ENCODE results near the gene TSSK6.

TSSK6 gene

DNA sequence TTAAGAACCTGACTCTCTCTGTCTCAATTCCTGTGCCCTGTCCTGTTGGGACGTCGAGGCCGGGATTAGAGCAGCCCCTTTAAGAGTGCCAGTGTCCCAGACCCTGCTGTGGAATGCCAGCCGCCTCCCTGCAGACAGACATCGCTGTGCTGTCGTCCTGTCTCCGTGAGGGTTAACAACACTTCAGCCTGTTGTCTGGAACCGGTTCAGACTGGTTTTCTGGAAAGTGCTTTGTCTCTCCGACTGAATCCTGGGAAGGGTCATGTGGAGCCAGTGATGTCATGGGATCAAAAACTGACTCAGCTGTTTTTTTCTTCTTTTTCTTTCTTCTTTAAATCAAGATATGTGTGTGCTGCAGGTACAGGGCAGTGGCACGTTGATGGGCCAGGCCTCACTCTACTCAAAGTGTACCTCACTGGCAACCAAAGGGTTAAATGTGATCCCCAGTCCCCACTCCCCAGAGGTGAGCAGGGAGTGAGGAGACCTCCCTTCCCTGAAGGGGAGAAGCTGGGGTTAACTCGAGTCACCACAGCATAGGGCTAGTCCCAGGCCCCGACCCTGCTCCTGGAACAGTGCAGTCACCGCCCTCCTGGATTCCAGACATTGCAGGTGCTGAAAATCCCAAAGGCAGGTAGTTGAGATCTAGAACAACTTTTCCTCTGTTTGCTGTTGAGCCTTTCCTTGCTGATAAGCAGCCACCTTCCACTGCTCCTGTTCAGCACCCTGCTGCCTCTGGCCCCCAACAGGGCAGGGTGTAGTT lies 50.8 kb downstream of the TSSK6 start:
- no peak for DNase-seq (ENCODE audit: low read depth in 2 of 2)
